H1 (cell line): ENCODE results near the gene IL17REL. TPM values are rescaled to one million over a fixed set of nuclear protein-coding genes. Genes with fewer than 3 reads are reported as not detected.

Experiments used
- HDAC6 ChIP-seq: IDR thresholded peaks from one replicate; pipeline ENCODE4 v1.7.1; 2012; ENCODE audit warnings: low read depth, mild to moderate bottlenecking, inconsistent platforms, low read length, moderate library complexity
- polyA plus RNA-seq, 7 experiments: library from polyadenylated mRNA; depleted of rRNA in 3 of 7; stranded (reverse) in 5 of 7; unstranded in 2 of 7; fragments of >200 nt in 5 of 7; fragments of 200-250 nt in 2 of 7; gene quantifications; 1 replicate in 5 of 7; 2 replicates in 1 of 7; 4 replicates in 1 of 7; pipeline versions ENCODE4 v1.2.1 to v1.2.3, GENCODE V29; 2011 to 2013; ENCODE audit warnings: missing spikeins in 2 of 7, mixed read lengths in 2 of 7
- total RNA-seq: library from RNA; stranded (reverse); fragmentation: NEBNext Ultra II Directional; extraction: Animal tissue kit (Norgen Biotek cat#: 25700); gene quantifications from 2 replicates; pipeline ENCODE4 v1.2.1, GENCODE V29; 2021

The IL17REL gene
- total and polyA plus RNA-seq, 2 of the 8 experiments (the other 6 are each of a cell fraction or from before 2014, with no cell fraction given) = 0.15 to 0.20 TPM

DNA sequence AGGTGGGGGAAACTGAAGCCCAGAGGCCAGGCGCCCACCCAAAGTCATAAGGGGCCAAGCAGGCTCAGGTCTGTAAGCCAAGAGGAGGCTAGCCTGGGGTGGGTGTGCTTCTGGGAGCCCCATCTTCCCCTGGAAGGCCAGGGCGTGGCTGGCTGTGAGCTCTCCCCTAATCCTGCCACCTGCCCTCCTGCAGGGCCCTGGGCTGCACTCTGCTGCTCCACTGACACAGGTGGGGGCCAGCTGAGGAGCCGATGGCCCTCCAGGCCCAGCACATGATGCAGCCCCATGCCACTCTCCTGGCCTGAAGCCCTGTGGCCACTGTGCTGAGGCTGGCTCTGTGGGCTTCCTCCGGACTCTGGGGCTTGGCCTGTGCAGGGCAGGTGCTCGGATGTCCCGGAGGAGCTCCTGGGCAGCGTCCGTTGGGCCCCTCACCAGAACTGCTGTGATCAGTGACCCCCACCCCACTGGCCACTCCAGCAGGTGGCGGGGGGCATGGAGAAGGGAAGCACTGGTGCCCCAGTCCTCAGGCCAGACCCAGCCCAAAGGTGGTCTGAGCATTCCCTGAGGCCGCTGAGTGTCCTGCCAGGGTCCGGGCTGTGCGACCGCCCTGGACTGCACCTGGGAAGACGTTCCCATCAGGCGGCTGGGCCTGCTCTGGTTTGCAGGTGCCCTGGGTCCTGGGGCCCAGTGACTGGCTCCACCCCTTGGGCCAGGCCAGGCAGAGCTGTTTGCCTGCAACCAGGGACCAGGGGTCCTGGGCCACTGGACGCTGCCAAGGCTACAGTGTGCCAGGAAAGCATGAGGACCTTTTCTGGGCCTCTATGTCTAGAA lies 43.5 kb downstream of the IL17REL start (continued):
- no peak for TF ChIP-seq HDAC6
- TF ChIP-seq, all 59 proteins: peak for 0
